Pericardium fibroblast (primary cell): ENCODE measurements around the gene OR52E4. TPM values are rescaled to one million over a fixed set of nuclear protein-coding genes. Genes with fewer than 3 reads are reported as not detected.

Experiments used
- total RNA-seq: library from RNA; depleted of rRNA; stranded (reverse); fragments of >200 nt; gene quantifications from 2 replicates; pipeline ENCODE4 v1.2.3, GENCODE V29; 2015

OR52E4 gene
- total RNA-seq = not detected in 2 replicates

GRCh38 chr11:5880329-5880728 lies at the start of gene OR52E4:
Gene OR52E4, plus strand, starts transcription at chr11:5880629. Its CDS starts 3,664 bp downstream, at chr11:5884293.

GRCh38 chr11:5841797-5842196 lies 38.6 kb upstream of the OR52E4 start, which contains the start of gene OR52E6:
Gene OR52E6, minus strand, starts transcription at chr11:5841897. Its CDS starts 0 bp downstream, at chr11:5841897.

GRCh38 chr11:5857590-5857989 lies 22.8 kb upstream of the OR52E4 start, which contains the start of gene OR52E8:
Gene OR52E8, minus strand, starts transcription at chr11:5857690. Its CDS starts 0 bp downstream, at chr11:5857690.

GRCh38 chr11:5892908-5893307 lies 12.5 kb downstream of the OR52E4 start, which contains the start of gene OR52E5:
Gene OR52E5, plus strand, starts transcription at chr11:5893208. Its CDS starts 7,569 bp downstream, at chr11:5900777.

Other genes starting within 250 kb of the OR52E4 start
- 18.2 and 24.1 TPM in 2 replicates for gene TRIM5, start 195.6 kb upstream of the OR52E4 start, total RNA-seq
- gene TRIM22, start 190.8 kb upstream of the OR52E4 start, total RNA-seq = 15.5 and 48.8 TPM in 2 replicates
- not detected in 2 replicates for gene OR56B1, start 144.2 kb upstream of the OR52E4 start, total RNA-seq
- not detected in 2 replicates for gene OR52N4, start 126.4 kb upstream of the OR52E4 start, total RNA-seq
- not detected in 2 replicates for gene OR52N5, start 97.3 kb upstream of the OR52E4 start, total RNA-seq
- not detected in 2 replicates for gene OR52N1, start 89.4 kb upstream of the OR52E4 start, total RNA-seq
- gene OR52N2, start 71.7 kb upstream of the OR52E4 start, total RNA-seq = not detected in 2 replicates
- not detected in 2 replicates for gene OR52E6, start 38.7 kb upstream of the OR52E4 start, total RNA-seq
- not detected in 2 replicates for gene OR52E8, start 22.9 kb upstream of the OR52E4 start, total RNA-seq
- not detected in 2 replicates for gene OR52E5, start 12.6 kb downstream of the OR52E4 start, total RNA-seq
- gene OR56A3, start 61.6 kb downstream of the OR52E4 start, total RNA-seq = not detected in 2 replicates
- gene OR56A5, start 87.9 kb downstream of the OR52E4 start, total RNA-seq = not detected in 2 replicates
- gene OR52L1, start 106.4 kb downstream of the OR52E4 start, total RNA-seq = not detected in 2 replicates
- not detected in 2 replicates for gene OR56A4, start 126.3 kb downstream of the OR52E4 start, total RNA-seq
- not detected in 2 replicates for gene OR56A1, start 150.1 kb downstream of the OR52E4 start, total RNA-seq
- gene OR56B4, start 227.1 kb downstream of the OR52E4 start, total RNA-seq = not detected in 2 replicates